Epithelial cell of esophagus (primary cell): ENCODE results near the gene RNF115.
"Not testable (repeated sequence)": the region's sequence is repeated elsewhere in the genome, so short reads cannot be mapped to it uniquely, and the experiment has no call there.

ENCODE experiments used
- DNase-seq: peaks from one replicate; pipeline ENCODE4 v3.0.0; 2010; ENCODE audit warnings: low read depth
- H3K4me3 ChIP-seq: 2 replicates; pipeline ENCODE4 v1.5.1; 2011; ENCODE audit warnings: mild to moderate bottlenecking, low read length, control low read depth
- CTCF ChIP-seq: IDR thresholded peaks from 2 replicates; pipeline ENCODE4 v1.5.1; 2011; ENCODE audit warnings: low read depth, mild to moderate bottlenecking, low read length, control low read depth, inconsistent platforms; ENCODE audit not compliant: insufficient read depth; ENCODE audit errors: missing control alignments

Gene RNF115

GRCh38 chr1:145805057-145805456, 18.8 kb downstream of the RNF115 start:
- DNase-seq: peak; percentile 31
- no peak overlapping the region for H3K4me3 ChIP-seq
- no peak for TF ChIP-seq CTCF

GRCh38 chr1:145804235-145805045, 19.5 kb downstream of the RNF115 start:
- TF ChIP-seq CTCF: no peak
- H3K4me3 ChIP-seq: no peak overlapping the region
- DNase-seq: no peak

GRCh38 chr1:145799806-145800205, 24.1 kb downstream of the RNF115 start:
- no peak for TF ChIP-seq CTCF
- DNase-seq: no peak

GRCh38 chr1:145796753-145797152, 27.1 kb downstream of the RNF115 start:
- H3K4me3 ChIP-seq: no peak overlapping the region
- no peak for DNase-seq
- no peak for TF ChIP-seq CTCF

More at GRCh38 chr1:145799806-145800205, 24.1 kb downstream of the RNF115 start:
- H3K4me3 ChIP-seq: no peak overlapping the region

DNA sequence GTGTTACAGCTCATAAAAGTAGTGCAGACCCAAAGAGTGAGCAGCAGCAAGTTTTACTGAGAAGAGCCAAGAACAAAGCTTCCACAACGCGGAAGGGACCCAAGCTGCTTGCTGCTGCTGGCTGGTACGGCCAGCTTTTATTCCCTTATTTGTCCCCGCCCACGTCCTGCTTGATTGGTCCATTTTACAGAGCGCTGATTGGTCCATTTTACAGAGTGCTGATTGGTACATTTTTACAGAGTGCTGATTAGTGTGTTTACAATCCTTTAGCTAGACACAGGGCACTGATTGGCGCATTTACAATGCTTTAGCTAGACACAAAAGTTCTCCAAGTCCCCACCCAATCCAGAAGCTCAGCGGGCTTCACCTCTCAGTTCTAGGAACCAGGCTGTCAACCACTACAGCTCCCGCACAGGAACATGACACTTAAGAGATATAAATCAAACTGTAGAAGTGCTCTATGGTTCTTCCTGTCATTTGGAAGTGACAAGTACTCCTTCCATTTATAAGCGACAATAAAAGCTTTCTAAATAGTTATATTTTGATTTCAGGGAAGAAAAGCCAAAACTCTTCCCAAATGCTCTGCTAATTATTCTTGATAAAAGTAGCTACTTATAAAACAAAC, 28.5 kb downstream of the RNF115 start:
- DNase-seq: no peak
- no peak overlapping the region for H3K4me3 ChIP-seq
- no peak for TF ChIP-seq CTCF

DNA sequence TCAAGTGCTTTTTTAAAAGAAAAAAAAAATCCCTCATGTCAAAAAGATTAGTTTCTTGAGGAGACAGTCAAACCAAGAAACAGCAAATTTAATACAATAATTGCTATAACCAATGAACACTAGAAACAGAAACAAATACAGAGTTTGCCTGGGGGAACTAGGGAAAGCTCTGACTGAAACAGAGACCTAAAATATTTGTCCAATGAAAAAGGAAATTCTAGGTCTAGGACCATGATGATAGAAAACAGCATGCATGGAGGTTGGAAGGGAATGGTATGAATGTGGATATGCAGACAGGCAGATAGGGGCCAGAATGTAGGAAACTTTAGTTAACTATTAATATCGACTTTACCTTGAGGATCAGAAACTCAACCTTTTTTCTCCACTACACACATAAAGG, 31.4 kb downstream of the RNF115 start:
- TF ChIP-seq CTCF: no peak
- no peak for DNase-seq
- no peak overlapping the region for H3K4me3 ChIP-seq

DNA sequence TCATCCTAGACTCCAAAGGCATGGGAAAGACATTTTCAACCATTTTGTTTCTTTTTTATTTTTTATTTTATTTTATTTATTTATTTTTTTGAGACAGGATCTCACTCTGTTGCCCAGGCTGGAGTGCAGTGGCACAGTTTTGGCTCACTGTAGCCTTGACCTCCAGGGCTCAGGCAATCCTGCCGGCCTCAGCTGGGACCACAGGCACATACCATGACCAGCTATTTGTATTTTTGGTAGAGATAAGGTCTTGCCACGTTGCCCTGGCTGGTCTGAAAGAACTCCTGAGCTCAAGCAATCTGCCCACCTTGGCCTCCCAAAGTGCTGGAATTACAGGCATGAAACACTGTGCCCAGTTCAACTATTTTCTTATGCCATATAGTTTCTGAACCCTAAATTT, 32.0 kb downstream of the RNF115 start:
- H3K4me3 ChIP-seq, DNase-seq: not testable (repeated sequence)
